DND-41 (cell line): ENCODE measurements around the gene SLC4A7.
"Not testable (repeated sequence)": the region's sequence is repeated elsewhere in the genome, so short reads cannot be mapped to it uniquely, and the experiment has no call there.

Experiments
- ATAC-seq: fragments of 200-7000 bp; cut with Tn5 transposase; 3 replicates; pipeline ENCODE4 v1.9.1; 2021; ENCODE audit warnings: low read depth; ENCODE audit not compliant: insufficient read depth
- DNase-seq: peaks from one replicate; pipeline ENCODE4 v3.0.0-alpha.2; 2020
- H2AFZ ChIP-seq: 2 replicates; pipeline ENCODE4 v1.6.0; 2012; ENCODE audit warnings: low read depth, low read length
- H3K27ac ChIP-seq: 2 replicates; pipeline ENCODE4 v1.5.1; 2012; ENCODE audit warnings: low read length, inconsistent platforms
- H3K27me3 ChIP-seq: fragments of 200-600 bp; sonication (generic); 2 replicates; pipeline ENCODE4 v1.6.0; 2012; ENCODE audit warnings: low read length, mild to moderate bottlenecking, inconsistent platforms; ENCODE audit not compliant: insufficient read depth, poor library complexity
- H3K36me3 ChIP-seq: 2 replicates; pipeline ENCODE4 v1.5.1; 2012; ENCODE audit warnings: low read length, inconsistent platforms; ENCODE audit not compliant: insufficient read depth
- H3K4me1 ChIP-seq: 2 replicates; pipeline ENCODE4 v1.5.1; 2012; ENCODE audit warnings: mild to moderate bottlenecking, low read length; ENCODE audit not compliant: insufficient read depth
- H3K4me2 ChIP-seq: 2 replicates; pipeline ENCODE4 v1.6.0; 2012; ENCODE audit warnings: mild to moderate bottlenecking, moderate library complexity, low read length, inconsistent platforms; ENCODE audit not compliant: insufficient read depth
- H3K4me3 ChIP-seq, 2 experiments: fragments of 200-600 bp in 1 of 2; shearing (Covaris generic) in 1 of 2; 2 replicates each; pipeline ENCODE4 v1.5.1; 2012 to 2016; ENCODE audit warnings: inconsistent platforms in 2 of 2, low read length in 2 of 2, mild to moderate bottlenecking in 2 of 2, low read depth in 1 of 2, moderate library complexity in 1 of 2
- H3K79me2 ChIP-seq: 2 replicates; pipeline ENCODE4 v1.6.0; 2012; ENCODE audit warnings: low read length, inconsistent platforms; ENCODE audit not compliant: insufficient read depth
- H3K9ac ChIP-seq: 2 replicates; pipeline ENCODE4 v1.6.0; 2012; ENCODE audit warnings: low read depth, mild to moderate bottlenecking, inconsistent platforms, low read length, moderate library complexity
- H3K9me3 ChIP-seq: 2 replicates; pipeline ENCODE4 v1.5.1; 2012; ENCODE audit warnings: low read length, moderate library complexity, mild to moderate bottlenecking, inconsistent platforms; ENCODE audit not compliant: insufficient read depth, severe bottlenecking
- H4K20me1 ChIP-seq: 2 replicates; pipeline ENCODE4 v1.6.0; 2012; ENCODE audit warnings: low read length; ENCODE audit not compliant: insufficient read depth
- CTCF ChIP-seq: IDR thresholded peaks from 2 replicates; pipeline ENCODE4 v1.5.1; 2012; ENCODE audit warnings: borderline replicate concordance, low read length, moderate library complexity, mild to moderate bottlenecking; ENCODE audit not compliant: poor library complexity, severe bottlenecking; ENCODE audit errors: extremely low read depth
- EZH2 ChIP-seq: IDR thresholded peaks from 3 replicates; pipeline ENCODE4 v1.6.1; 2012; ENCODE audit warnings: borderline replicate concordance, low read depth, mild to moderate bottlenecking, moderate library complexity, low read length, inconsistent platforms; ENCODE audit not compliant: severe bottlenecking

The SLC4A7 gene

GRCh38 chr3:27428446-27428845 lies 55.7 kb downstream of the SLC4A7 start:
- H4K20me1 ChIP-seq: no peaks in the 10 kb centered on the region
- H3K36me3 ChIP-seq: peaks cover 69% of the 10 kb centered on the region
- DNase-seq: no peak
- H3K4me2 ChIP-seq: no peak overlapping the region
- no peak overlapping the region for H3K27ac ChIP-seq
- 0 out of 2 replicates have a peak, but pooled peaks cover 3% of the 10 kb centered on the region for H3K79me2 ChIP-seq
- no peak overlapping the region for H3K9ac ChIP-seq
- H3K9me3 ChIP-seq: no peaks in the 10 kb centered on the region
- no peaks in the 10 kb centered on the region for H3K27me3 ChIP-seq
- no peak for TF ChIP-seq CTCF
- no peak for TF ChIP-seq EZH2
- H3K4me1 ChIP-seq: no peaks in the 10 kb centered on the region
- H2AFZ ChIP-seq: no peak overlapping the region
- no peak overlapping the region for H3K4me3 ChIP-seq
- no peak for ATAC-seq

GRCh38 chr3:27426926-27427325 lies 57.3 kb downstream of the SLC4A7 start:
- DNase-seq (no peak), ATAC-seq (no peak)
- no peaks in the 10 kb centered on the region for H3K27me3 ChIP-seq
- no peaks in the 10 kb centered on the region for H3K9me3 ChIP-seq
- no peak overlapping the region for H2AFZ ChIP-seq
- H4K20me1 ChIP-seq: no peaks in the 10 kb centered on the region
- no peak overlapping the region for H3K4me2 ChIP-seq
- no peaks in the 10 kb centered on the region for H3K4me1 ChIP-seq
- TF ChIP-seq CTCF (no peak), EZH2 (no peak)
- peaks cover 69% of the 10 kb centered on the region for H3K36me3 ChIP-seq
- H3K27ac ChIP-seq: no peak overlapping the region
- H3K79me2 ChIP-seq: 0 out of 2 replicates have a peak, but pooled peaks cover 3% of the 10 kb centered on the region
- no peak overlapping the region for H3K4me3 ChIP-seq
- H3K9ac ChIP-seq: no peak overlapping the region

GRCh38 chr3:27425896-27426565 lies 58.2 kb downstream of the SLC4A7 start:
- Histone ChIP-seq H3K27me3 (no peaks in the 10 kb centered on the region), H3K79me2 (0 out of 2 replicates have a peak, but pooled peaks cover 3% of the 10 kb centered on the region), H3K4me3 (no peak overlapping the region), H4K20me1 (no peaks in the 10 kb centered on the region), H3K27ac (no peak overlapping the region), H3K36me3 (peaks cover 69% of the 10 kb centered on the region), H3K4me1 (no peaks in the 10 kb centered on the region), H3K9me3 (no peaks in the 10 kb centered on the region), H2AFZ (no peak overlapping the region), H3K4me2 (no peak overlapping the region), H3K9ac (no peak overlapping the region)
- no peak for DNase-seq
- no peak for TF ChIP-seq EZH2
- no peak for TF ChIP-seq CTCF
- ATAC-seq: no peak

- not testable (repeated sequence) for H3K4me2 ChIP-seq, H2AFZ ChIP-seq, H3K9ac ChIP-seq, H3K27ac ChIP-seq, H3K4me1 ChIP-seq, DNase-seq, ATAC-seq, H3K9me3 ChIP-seq, H3K79me2 ChIP-seq, H3K27me3 ChIP-seq, H4K20me1 ChIP-seq, H3K4me3 ChIP-seq
- peaks cover 69% of the 10 kb centered on the region for H3K36me3 ChIP-seq
These were observed 59.2 kb downstream of the SLC4A7 start for GRCh38 chr3:27424812-27425521.
